Endodermal cell (in vitro differentiated cells): ENCODE measurements around the gene ARID4A. TPM values are rescaled to one million over a fixed set of nuclear protein-coding genes. Genes with fewer than 3 reads are reported as not detected.

Experiments
- DNase-seq: peaks from one replicate; pipeline ENCODE4 v3.0.0-alpha.2; 2017
- H3K27ac ChIP-seq: 2 replicates; pipeline ENCODE4 v1.5.1; 2013; ENCODE audit warnings: mild to moderate bottlenecking, low read depth, low read length, moderate library complexity
- H3K27me3 ChIP-seq: 2 replicates; pipeline ENCODE4 v1.6.1; 2013; ENCODE audit warnings: mild to moderate bottlenecking, low read length, moderate library complexity; ENCODE audit not compliant: insufficient read depth, control insufficient read depth, poor library complexity, severe bottlenecking
- H3K36me3 ChIP-seq: 2 replicates; pipeline ENCODE4 v1.7.0; 2013; ENCODE audit warnings: mild to moderate bottlenecking, low read length, moderate library complexity; ENCODE audit not compliant: control insufficient read depth, insufficient read depth
- H3K4me1 ChIP-seq: one replicate; pipeline ENCODE4 v1.7.0; 2013; ENCODE audit warnings: low read length; ENCODE audit not compliant: control insufficient read depth, insufficient read depth
- H3K4me3 ChIP-seq: 2 replicates; pipeline ENCODE4 v1.5.1; 2013; ENCODE audit warnings: mild to moderate bottlenecking, low read length, moderate library complexity
- H3K9ac ChIP-seq: 2 replicates; pipeline ENCODE4 v1.6.1; 2013; ENCODE audit warnings: mild to moderate bottlenecking, low read length, moderate library complexity; ENCODE audit not compliant: poor library complexity, severe bottlenecking; ENCODE audit errors: extremely low read depth
- H3K9me3 ChIP-seq: 2 replicates; pipeline ENCODE4 v1.6.1; 2013; ENCODE audit warnings: mild to moderate bottlenecking, low read length, moderate library complexity; ENCODE audit not compliant: control insufficient read depth
- H3K27ac Mint-ChIP-seq: 2 replicates; pipeline ENCODE4 v1.8.0; 2020; ENCODE audit warnings: mixed read lengths
- H3K27me3 Mint-ChIP-seq: 2 replicates; pipeline ENCODE4 v1.8.0; 2021; ENCODE audit warnings: mild to moderate bottlenecking, mixed read lengths; ENCODE audit not compliant: insufficient read depth
- H3K36me3 Mint-ChIP-seq: 2 replicates; pipeline ENCODE4 v1.8.0; 2020; ENCODE audit warnings: low read depth, mixed read lengths
- H3K4me1 Mint-ChIP-seq: 2 replicates; pipeline ENCODE4 v1.8.0; 2020; ENCODE audit warnings: mixed read lengths
- H3K4me3 Mint-ChIP-seq: 2 replicates; pipeline ENCODE4 v1.8.0; 2020; ENCODE audit warnings: mild to moderate bottlenecking, moderate library complexity, mixed read lengths
- H3K9me3 Mint-ChIP-seq: 2 replicates; pipeline ENCODE4 v1.8.0; 2020; ENCODE audit warnings: mild to moderate bottlenecking, mixed read lengths
- WGBS, 2 experiments: methylation state at CpG; one replicate each; pipeline versions ENCODE4 v1.1.5 to v1.1.7; 2013; ENCODE audit warnings: missing lambda C conversion rate in 2 of 2, mixed read lengths in 1 of 2; ENCODE audit not compliant: insufficient coverage in 1 of 2, insufficient read length in 1 of 2; 5-methylcytosine and 5-hydroxymethylcytosine counted together
- total RNA-seq, 2 donors: library from RNA; stranded (reverse); fragmentation: NEBNext Ultra II Directional in 1 of 2; extraction: Animal tissue kit (Norgen Biotek cat#: 25700) in 1 of 2; gene quantifications; 2 replicates in 1 of 2; 3 replicates in 1 of 2; pipeline ENCODE4 v1.2.1, GENCODE V29; 2021
- TF ChIP-seq, protein P1 (sequence below): fragments of 200-600 bp; sonication (generic); conservative IDR thresholded peaks from 2 replicates; pipeline ENCODE4 v1.5.0; 2021; ENCODE audit warnings: antibody characterized with exemption, mild to moderate bottlenecking

ARID4A gene
- total RNA-seq, 2 donors from 2014 or later: 22.1 to 24.5 TPM

GRCh38 chr14:58272588-58273372 lies 25.6 kb upstream of the ARID4A start:
- Histone ChIP-seq H3K36me3 (peaks cover 70% of the 10 kb centered on the region), H3K27ac (no peak overlapping the region)
- peaks cover 66% of the 10 kb centered on the region for H3K36me3 Mint-ChIP-seq

DNA sequence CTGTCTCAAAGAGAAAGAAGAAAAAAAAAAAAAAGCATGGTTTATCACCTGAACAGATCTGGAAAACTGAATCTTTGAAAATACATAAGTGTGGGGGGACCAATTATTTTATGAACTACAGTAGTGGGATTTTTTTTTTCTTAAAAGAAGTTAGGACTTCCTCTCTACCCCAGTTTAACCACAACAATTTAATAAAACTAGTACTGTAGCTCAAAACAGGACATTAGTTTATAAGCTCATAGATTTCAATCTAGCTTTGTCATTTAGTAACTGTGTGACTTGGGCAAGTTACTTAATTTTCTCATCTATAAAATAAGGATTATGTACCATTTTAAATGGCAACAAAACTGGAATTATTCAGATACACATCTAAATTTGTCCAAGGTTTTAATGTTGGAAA lies 23.5 kb upstream of the ARID4A start:
- Histone ChIP-seq H3K9ac (no peak overlapping the region), H3K27ac (no peak overlapping the region), H3K36me3 (peaks cover 71% of the 10 kb centered on the region), H3K4me1 (no peaks in the 10 kb centered on the region), H3K27me3 (no peaks in the 10 kb centered on the region), H3K4me3 (no peak overlapping the region), H3K9me3 (no peaks in the 10 kb centered on the region)
- TF ChIP-seq, protein P1, sequence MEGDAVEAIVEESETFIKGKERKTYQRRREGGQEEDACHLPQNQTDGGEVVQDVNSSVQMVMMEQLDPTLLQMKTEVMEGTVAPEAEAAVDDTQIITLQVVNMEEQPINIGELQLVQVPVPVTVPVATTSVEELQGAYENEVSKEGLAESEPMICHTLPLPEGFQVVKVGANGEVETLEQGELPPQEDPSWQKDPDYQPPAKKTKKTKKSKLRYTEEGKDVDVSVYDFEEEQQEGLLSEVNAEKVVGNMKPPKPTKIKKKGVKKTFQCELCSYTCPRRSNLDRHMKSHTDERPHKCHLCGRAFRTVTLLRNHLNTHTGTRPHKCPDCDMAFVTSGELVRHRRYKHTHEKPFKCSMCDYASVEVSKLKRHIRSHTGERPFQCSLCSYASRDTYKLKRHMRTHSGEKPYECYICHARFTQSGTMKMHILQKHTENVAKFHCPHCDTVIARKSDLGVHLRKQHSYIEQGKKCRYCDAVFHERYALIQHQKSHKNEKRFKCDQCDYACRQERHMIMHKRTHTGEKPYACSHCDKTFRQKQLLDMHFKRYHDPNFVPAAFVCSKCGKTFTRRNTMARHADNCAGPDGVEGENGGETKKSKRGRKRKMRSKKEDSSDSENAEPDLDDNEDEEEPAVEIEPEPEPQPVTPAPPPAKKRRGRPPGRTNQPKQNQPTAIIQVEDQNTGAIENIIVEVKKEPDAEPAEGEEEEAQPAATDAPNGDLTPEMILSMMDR: no peak
- no peaks in the 10 kb centered on the region for H3K9me3 Mint-ChIP-seq
- DNase-seq: no peak
- no peak overlapping the region for H3K27ac Mint-ChIP-seq
- H3K27me3 Mint-ChIP-seq: no peaks in the 10 kb centered on the region
- no peaks in the 10 kb centered on the region for H3K4me1 Mint-ChIP-seq
- H3K36me3 Mint-ChIP-seq: peaks cover 62% of the 10 kb centered on the region
- H3K4me3 Mint-ChIP-seq: no peak overlapping the region

More at GRCh38 chr14:58272588-58273372, 25.6 kb upstream of the ARID4A start:
- TF ChIP-seq, protein P1: peak; percentile 61
- 87 to 95% methylated on average over 3 of the region's 4 CpGs for WGBS, 2 experiments
- no peaks in the 10 kb centered on the region for H3K9me3 Mint-ChIP-seq
- Histone ChIP-seq H3K4me1 (no peaks in the 10 kb centered on the region), H3K9me3 (no peaks in the 10 kb centered on the region), H3K4me3 (no peak overlapping the region), H3K27me3 (no peaks in the 10 kb centered on the region), H3K9ac (no peak overlapping the region)
- H3K27ac Mint-ChIP-seq: no peak overlapping the region
- no peak for DNase-seq
- H3K27me3 Mint-ChIP-seq: no peaks in the 10 kb centered on the region
- no peak overlapping the region for H3K4me3 Mint-ChIP-seq
- H3K4me1 Mint-ChIP-seq: no peaks in the 10 kb centered on the region

DNA sequence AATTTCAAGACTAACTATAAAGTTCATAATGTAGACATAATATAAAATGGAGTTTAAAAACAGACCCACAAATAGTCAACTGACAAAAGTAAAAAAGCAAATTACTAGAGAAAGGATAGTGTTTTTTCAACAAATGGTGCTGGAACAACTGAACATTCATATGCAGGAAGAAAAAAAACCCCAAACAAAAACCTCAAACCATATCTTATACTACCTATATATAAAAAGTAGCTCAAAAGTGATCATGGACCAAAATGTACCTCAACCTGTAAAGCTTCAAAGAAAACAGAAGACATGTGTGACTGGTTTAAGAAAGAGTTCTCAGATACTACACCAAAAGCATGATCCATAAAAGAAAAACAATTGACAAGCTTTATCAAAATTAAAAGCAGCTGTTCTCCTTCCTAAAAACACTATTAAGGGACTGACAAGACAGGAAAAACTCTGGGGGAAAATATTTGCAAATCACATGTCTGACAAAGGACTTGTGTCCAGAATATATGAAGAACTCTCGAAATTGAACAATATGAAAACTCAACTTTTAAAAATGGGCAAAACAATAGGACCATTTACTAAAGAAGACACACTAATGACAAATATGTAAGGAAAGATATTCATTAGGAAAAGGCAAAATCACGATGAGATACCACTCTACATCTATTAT lies 22.7 kb upstream of the ARID4A start:
- no peak overlapping the region for H3K9ac ChIP-seq
- WGBS, 2 experiments: 100% methylated on average over 1 of the region's 2 CpGs; no CpG with 5 or more reads in 1 of the 2 experiments
- H3K36me3 ChIP-seq: peaks cover 70% of the 10 kb centered on the region
- H3K36me3 Mint-ChIP-seq: peaks cover 60% of the 10 kb centered on the region
- H3K4me3 ChIP-seq: no peak overlapping the region
- DNase-seq: no peak
- no peak overlapping the region for H3K27ac ChIP-seq
- no peaks in the 10 kb centered on the region for H3K4me1 ChIP-seq
- H3K9me3 Mint-ChIP-seq: no peaks in the 10 kb centered on the region
- no peaks in the 10 kb centered on the region for H3K9me3 ChIP-seq
- no peaks in the 10 kb centered on the region for H3K27me3 Mint-ChIP-seq
- no peaks in the 10 kb centered on the region for H3K4me1 Mint-ChIP-seq
- TF ChIP-seq, protein P1: no peak
- H3K27ac Mint-ChIP-seq: peak overlapping the region; percentile 44
- no peaks in the 10 kb centered on the region for H3K27me3 ChIP-seq
- H3K4me3 Mint-ChIP-seq: no peak overlapping the region
